Gastrocnemius medialis (tissue), 4 donors: ENCODE measurements around the gene NSF.

Experiments
- POLR2A ChIP-seq, 2 donors: fragments of 450-650 bp; IDR thresholded peaks; one replicate each; pipeline ENCODE4 v1.6.1; 2017; ENCODE audit warnings: antibody characterized with exemption in 2 of 2, mild to moderate bottlenecking in 2 of 2, moderate library complexity in 2 of 2
- TF ChIP-seq, protein P1 (sequence below), 5 experiments: fragments of 450-650 bp in 3 of 5; fragments of 200-600 bp in 2 of 5; sonication (generic) in 2 of 5; IDR thresholded peaks in 4 of 5; conservative IDR thresholded peaks in 1 of 5; 1 replicate in 4 of 5; 2 replicates in 1 of 5; pipeline ENCODE4 v1.5.1; 2016 to 2019; ENCODE audit warnings: antibody characterized with exemption in 5 of 5, mild to moderate bottlenecking in 3 of 5, moderate library complexity in 3 of 5

DNA sequence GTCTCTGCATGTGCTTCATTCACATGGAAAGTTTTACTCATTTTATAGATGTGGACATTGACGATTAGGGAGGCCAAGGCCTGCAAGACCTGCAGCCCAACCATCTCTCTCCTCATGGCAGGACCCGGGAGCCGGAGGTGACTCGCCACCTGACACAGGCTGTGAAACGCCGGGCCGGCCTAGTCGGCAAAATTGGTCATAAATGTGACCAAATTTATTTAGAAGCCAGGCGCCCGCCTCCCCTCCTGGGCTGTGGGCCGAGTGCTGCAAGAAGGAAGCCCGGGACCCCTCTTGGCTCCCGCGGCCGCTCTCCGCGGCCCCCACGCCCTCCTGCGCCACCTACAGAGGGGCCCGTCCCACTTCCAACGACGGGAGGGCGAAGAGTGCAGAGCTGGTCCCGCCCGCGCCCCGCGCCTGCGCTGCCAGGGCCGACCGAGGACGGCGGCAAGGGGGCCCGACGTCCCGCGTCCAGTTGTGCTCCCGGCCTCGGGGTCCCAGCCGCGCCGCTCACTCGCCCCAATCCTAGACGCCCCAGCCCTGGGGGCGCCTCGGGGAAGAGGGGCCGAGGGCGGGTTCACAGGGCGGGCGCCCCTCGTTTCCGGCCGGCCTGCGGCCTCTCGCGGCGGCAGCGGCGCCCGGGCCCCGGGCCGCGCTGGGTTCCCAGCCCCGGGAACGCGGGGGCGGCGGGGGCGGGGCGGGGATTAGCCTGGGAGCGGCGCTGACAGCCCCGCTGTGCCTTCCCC lies 180.5 kb downstream of the NSF start:
- no peak for TF ChIP-seq POLR2A (IDR thresholded peaks at IDR 0.05)
- TF ChIP-seq, protein P1, sequence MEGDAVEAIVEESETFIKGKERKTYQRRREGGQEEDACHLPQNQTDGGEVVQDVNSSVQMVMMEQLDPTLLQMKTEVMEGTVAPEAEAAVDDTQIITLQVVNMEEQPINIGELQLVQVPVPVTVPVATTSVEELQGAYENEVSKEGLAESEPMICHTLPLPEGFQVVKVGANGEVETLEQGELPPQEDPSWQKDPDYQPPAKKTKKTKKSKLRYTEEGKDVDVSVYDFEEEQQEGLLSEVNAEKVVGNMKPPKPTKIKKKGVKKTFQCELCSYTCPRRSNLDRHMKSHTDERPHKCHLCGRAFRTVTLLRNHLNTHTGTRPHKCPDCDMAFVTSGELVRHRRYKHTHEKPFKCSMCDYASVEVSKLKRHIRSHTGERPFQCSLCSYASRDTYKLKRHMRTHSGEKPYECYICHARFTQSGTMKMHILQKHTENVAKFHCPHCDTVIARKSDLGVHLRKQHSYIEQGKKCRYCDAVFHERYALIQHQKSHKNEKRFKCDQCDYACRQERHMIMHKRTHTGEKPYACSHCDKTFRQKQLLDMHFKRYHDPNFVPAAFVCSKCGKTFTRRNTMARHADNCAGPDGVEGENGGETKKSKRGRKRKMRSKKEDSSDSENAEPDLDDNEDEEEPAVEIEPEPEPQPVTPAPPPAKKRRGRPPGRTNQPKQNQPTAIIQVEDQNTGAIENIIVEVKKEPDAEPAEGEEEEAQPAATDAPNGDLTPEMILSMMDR (IDR thresholded peaks at IDR 0.05 in 4 of 5, conservative IDR thresholded peaks at IDR 0.05 in 1 of 5) = no peak
